HCT116 (cell line): ENCODE measurements around the gene CES1. TPM values are rescaled to one million over a fixed set of nuclear protein-coding genes. Genes with fewer than 3 reads are reported as not detected.

ENCODE experiments used
- ATAC-seq: fragments of 200-7000 bp; cut with Tn5 transposase; 2 replicates; pipeline ENCODE4 v1.9.1; 2020; ENCODE audit warnings: mild to moderate bottlenecking, moderate library complexity
- BruUV-seq: library from RNA; stranded (reverse); fragments of 400-500 nt; replicated peaks from 2 replicates; lab custom pipeline; 2021; lab: Mats Ljungman, UMichigan
- CTCF ChIA-PET: fragments of 300-600 bp; sonication (Branson Sonifier 250); formaldehyde crosslinking; loops from one replicate; lab custom pipeline; 2021; ENCODE audit warnings: antibody characterized with exemption; lab: Charles Lee
- POLR2A ChIA-PET: fragments of 300-600, 350-600 bp; sonication (Branson Sonifier 250); formaldehyde crosslinking; loops from one replicate; lab custom pipeline; 2021; ENCODE audit warnings: antibody characterized with exemption; lab: Charles Lee
- RAD21 ChIA-PET, 2 experiments: fragments of 300-600 bp; sonication (Branson Sonifier 250); formaldehyde crosslinking; loops; one replicate each; lab custom pipeline; 2023; ENCODE audit warnings: low total read pairs in 2 of 2; ENCODE audit not compliant: uncharacterized antibody in 2 of 2, unreplicated experiment in 2 of 2, low non-redundant PET in 1 of 2; lab: Charles Lee
- DNase-seq: peaks from one replicate; pipeline ENCODE4 v3.0.0-alpha.2; 2010; ENCODE audit warnings: low read depth, low spot score
- H2AFZ ChIP-seq: fragments of 200-600 bp; shearing (Covaris generic), sonication (generic); 2 replicates; pipeline ENCODE4 v1.6.1; 2017; ENCODE audit warnings: low read depth, mixed run types, mixed read lengths, antibody characterized with exemption, low read length; ENCODE audit not compliant: poor library complexity, severe bottlenecking
- H3K27ac ChIP-seq: 2 replicates; pipeline ENCODE4 v1.5.1; 2012; ENCODE audit warnings: low read depth, low read length
- H3K27me3 ChIP-seq: fragments of 200-600 bp; sonication (generic); 2 replicates; pipeline ENCODE4 v1.6.1; 2016; ENCODE audit warnings: mixed run types, low read length, mixed read lengths; ENCODE audit not compliant: insufficient read depth
- H3K36me3 ChIP-seq, 2 experiments: fragments of 200-500 bp in 1 of 2; fragments of 200-600 bp in 1 of 2; sonication (Bioruptor generic) in 1 of 2; sonication (generic) in 1 of 2; 2 replicates each; pipeline versions ENCODE4 v1.5.1 to v1.6.1; 2014 to 2016; ENCODE audit warnings: low read length in 2 of 2, inconsistent platforms in 1 of 2, mixed read lengths in 1 of 2, mixed run types in 1 of 2; ENCODE audit not compliant: insufficient read depth in 2 of 2, control insufficient read depth in 1 of 2
- H3K4me1 ChIP-seq, 2 experiments: fragments of 200-600 bp in 1 of 2; sonication (generic) in 1 of 2; 2 replicates each; pipeline versions ENCODE4 v1.5.1 to v1.6.1; 2012 to 2017; ENCODE audit warnings: low read length in 2 of 2, inconsistent platforms in 1 of 2, mild to moderate bottlenecking in 1 of 2, mixed read lengths in 1 of 2, mixed run types in 1 of 2, moderate library complexity in 1 of 2; ENCODE audit not compliant: insufficient read depth in 2 of 2, control insufficient read depth in 1 of 2
- H3K4me2 ChIP-seq: fragments of 200-600 bp; sonication (generic); 2 replicates; pipeline ENCODE4 v1.6.1; 2017; ENCODE audit warnings: mixed run types, low read length, mixed read lengths
- H3K4me3 ChIP-seq, 2 experiments: fragments of 200-600 bp in 1 of 2; sonication (generic) in 1 of 2; replicated peaks in 1 of 2; 2 replicates each; pipeline ENCODE4 v1.5.1; 2011 to 2016; ENCODE audit warnings: low read length in 2 of 2, control low read depth in 1 of 2, low read depth in 1 of 2, mild to moderate bottlenecking in 1 of 2, mixed read lengths in 1 of 2, mixed run types in 1 of 2
- H3K79me2 ChIP-seq: fragments of 200-600 bp; sonication (generic); 2 replicates; pipeline ENCODE4 v1.6.1; 2017; ENCODE audit warnings: mild to moderate bottlenecking, mixed run types, low read length, moderate library complexity, mixed read lengths; ENCODE audit not compliant: insufficient read depth
- H3K9ac ChIP-seq: fragments of 200-600 bp; sonication (generic); 2 replicates; pipeline ENCODE4 v1.6.1; 2016; ENCODE audit warnings: low read length, mixed read lengths
- H3K9me2 ChIP-seq: fragments of 200-600 bp; sonication (generic), shearing (Covaris generic); 2 replicates; pipeline ENCODE4 v1.6.1; 2017; ENCODE audit warnings: mixed run types, mild to moderate bottlenecking, moderate library complexity; ENCODE audit not compliant: insufficient read depth
- H3K9me3 ChIP-seq, 2 experiments: fragments of 200-500 bp in 1 of 2; fragments of 200-600 bp in 1 of 2; sonication (Bioruptor generic) in 1 of 2; sonication (generic) in 1 of 2; 2 replicates each; pipeline ENCODE4 v1.6.1; 2014 to 2017; ENCODE audit warnings: low read length in 2 of 2, mixed read lengths in 2 of 2, inconsistent platforms in 1 of 2, low read depth in 1 of 2, mild to moderate bottlenecking in 1 of 2, mixed run types in 1 of 2, moderate library complexity in 1 of 2; ENCODE audit not compliant: control insufficient read depth in 1 of 2, insufficient read depth in 1 of 2
- H4K20me1 ChIP-seq: fragments of 200-600 bp; sonication (generic), shearing (Covaris generic); 2 replicates; pipeline ENCODE4 v1.6.1; 2017; ENCODE audit warnings: mixed run types, mild to moderate bottlenecking, moderate library complexity; ENCODE audit not compliant: insufficient read depth
- ATF3 ChIP-seq: IDR thresholded peaks from 2 replicates; pipeline ENCODE4 v1.6.1; 2012
- CEBPB ChIP-seq: IDR thresholded peaks from 2 replicates; pipeline ENCODE4 v1.6.1; 2012; ENCODE audit warnings: low read depth
- CTCF ChIP-seq, 3 experiments: fragments of 200-600 bp in 1 of 3; sonication (generic) in 1 of 3; IDR thresholded peaks in 2 of 3; conservative IDR thresholded peaks in 1 of 3; 2 replicates each; pipeline ENCODE4 v1.5.1; 2012 to 2017; ENCODE audit warnings: low read depth in 2 of 3, low read length in 2 of 3, antibody characterized with exemption in 1 of 3, borderline replicate concordance in 1 of 3, control low read depth in 1 of 3, mild to moderate bottlenecking in 1 of 3, mixed read lengths in 1 of 3, mixed run types in 1 of 3, moderate library complexity in 1 of 3; ENCODE audit not compliant: insufficient read depth in 1 of 3
- EGR1 ChIP-seq: IDR thresholded peaks from 2 replicates; pipeline ENCODE4 v1.6.1; 2012; ENCODE audit warnings: low read depth
- ELF1 ChIP-seq: IDR thresholded peaks from 2 replicates; pipeline ENCODE4 v1.6.1; 2012; ENCODE audit warnings: low read depth, borderline replicate concordance
- EZH2 ChIP-seq: fragments of 200-600 bp; sonication (generic); IDR thresholded peaks from 2 replicates; pipeline ENCODE4 v1.6.1; 2017; ENCODE audit warnings: antibody characterized with exemption, mixed run types
- EZH2phosphoT487 ChIP-seq: fragments of 200-600 bp; IDR thresholded peaks from 2 replicates; pipeline ENCODE4 v1.6.1; 2018; ENCODE audit warnings: antibody characterized with exemption, borderline replicate concordance
- FOSL1 ChIP-seq: IDR thresholded peaks from 2 replicates; pipeline ENCODE4 v1.6.1; 2012; ENCODE audit warnings: low read depth
- JUND ChIP-seq: IDR thresholded peaks from 2 replicates; pipeline ENCODE4 v1.6.1; 2012
- REST ChIP-seq: IDR thresholded peaks from 2 replicates; pipeline ENCODE4 v1.6.1; 2012; ENCODE audit warnings: low read depth
- SIN3A ChIP-seq: IDR thresholded peaks from 2 replicates; pipeline ENCODE4 v1.6.1; 2012; ENCODE audit warnings: low read depth
- TCF7L2 ChIP-seq: IDR thresholded peaks from 2 replicates; pipeline ENCODE4 v1.7.0; 2011; ENCODE audit warnings: borderline replicate concordance, inconsistent platforms; ENCODE audit not compliant: insufficient read depth, insufficient read length; ENCODE audit errors: extremely low read depth
- YY1 ChIP-seq: IDR thresholded peaks from 2 replicates; pipeline ENCODE4 v1.6.1; 2011; ENCODE audit warnings: low read length, low read depth, moderate library complexity, mild to moderate bottlenecking; ENCODE audit not compliant: insufficient replicate concordance; ENCODE audit errors: extremely low read depth
- ZFX ChIP-seq: fragments of 450-650 bp; IDR thresholded peaks from 2 replicates; pipeline ENCODE4 v1.6.1; 2017
- ZNF274 ChIP-seq: fragments of 200-500 bp; sonication (Bioruptor generic); IDR thresholded peaks from 2 replicates; pipeline ENCODE4 v1.6.1; 2014; ENCODE audit warnings: mild to moderate bottlenecking, low read depth, low read length, inconsistent platforms
- intact Hi-C: fragments of 100-400 bp; cut with micrococcal nuclease; formaldehyde crosslinking; loops from 2 replicates; pipeline ENCODE4 v1.10.0; 2022
- total RNA-seq: library from RNA; stranded (reverse); gene quantifications from one replicate; pipeline ENCODE4 v1.2.1, GENCODE V29; 2021; ENCODE audit not compliant: unreplicated experiment

The CES1 gene
- total RNA-seq, 1 experiment from 2014 or later, result 1.8 TPM

- H3K9me2 ChIP-seq, result no peaks in the 10 kb centered on the region
- no peaks in the 10 kb centered on the region for H3K36me3 ChIP-seq
- no peaks in the 10 kb centered on the region for H3K79me2 ChIP-seq
- ChIA-PET POLR2A (no interaction called here), CTCF (no interaction called here), RAD21 (no interaction called here)
- no TSS peak for BruUV-seq
- no peak for DNase-seq
- no peak overlapping the region for H3K27ac ChIP-seq
- H4K20me1 ChIP-seq, result no peaks in the 10 kb centered on the region
- peaks cover 46% of the 10 kb centered on the region for H3K27me3 ChIP-seq
- H3K9me3 ChIP-seq, result no peaks in the 10 kb centered on the region
- no peak for ATAC-seq
- H2AFZ ChIP-seq, result no peak overlapping the region
- H3K4me1 ChIP-seq, result no peaks in the 10 kb centered on the region
- no peak overlapping the region for H3K4me3 ChIP-seq
- no peak overlapping the region for H3K9ac ChIP-seq
- intact Hi-C loops, result no loop called here
- H3K4me2 ChIP-seq, result no peak overlapping the region
- no peak for TF ChIP-seq REST
- TF ChIP-seq FOSL1, result no peak
- TF ChIP-seq ZFX, result no peak
- no peak for TF ChIP-seq ATF3
- no peak for TF ChIP-seq SIN3A
- TF ChIP-seq EZH2, result no peak
- no peak for TF ChIP-seq EGR1
- TF ChIP-seq YY1, result no peak
- no peak for TF ChIP-seq CTCF (IDR thresholded peaks at IDR 0.05 in 2 of 3, conservative IDR thresholded peaks at IDR 0.05 in 1 of 3; ENCODE audit: borderline replicate concordance in 1 of 3, insufficient read depth in 1 of 3, low read depth in 2 of 3, low read length in 2 of 3)
- no peak for TF ChIP-seq CEBPB
- no peak for TF ChIP-seq ZNF274
- no peak for TF ChIP-seq JUND
- no peak for TF ChIP-seq TCF7L2
- TF ChIP-seq ELF1, result no peak
- no peak for TF ChIP-seq EZH2phosphoT487
These were observed 11.7 kb downstream of the CES1 start for GRCh38 chr16:55821210-55821609.
